RWPE1 (cell line): ENCODE measurements around the gene PCBD2.

Source experiments
- CTCF ChIA-PET: fragments of 350-600 bp; sonication (Branson Sonifier 250); formaldehyde crosslinking; extraction: SDS; loops from one replicate; lab custom pipeline; 2021; lab: Yijun Ruan, JAX
- POLR2A ChIA-PET: fragments of 400-600 bp; formaldehyde crosslinking; extraction: SDS; loops from one replicate; lab custom pipeline; 2020; ENCODE audit warnings: antibody characterized with exemption; ENCODE audit not compliant: low non-redundant PET; lab: Yijun Ruan, JAX
- DNase-seq: peaks from one replicate; pipeline ENCODE4 v3.0.0; 2012; ENCODE audit warnings: low spot score
- H3K27ac ChIP-seq: fragments of 450-650 bp; 2 replicates; pipeline ENCODE4 v1.5.1; 2017
- CTCF ChIP-seq: fragments of 450-650 bp; conservative IDR thresholded peaks from 2 replicates; pipeline ENCODE4 v1.5.1; 2017; ENCODE audit warnings: low read depth, mild to moderate bottlenecking

Gene PCBD2

GRCh38 chr5:135011355-135012032, 106.6 kb downstream of the PCBD2 start:
- no peak overlapping the region for H3K27ac ChIP-seq
- CTCF ChIA-PET, result interaction anchor here (0.6 to 1.6 kb wide), 7 partner anchors 13 to 1135 kb away, joined by 3 to 8 read pairs (median 4); no protein-coding TSS in a partner anchor
- no peak for DNase-seq
- TF ChIP-seq CTCF, result no peak
- POLR2A ChIA-PET, result no interaction called here

- DNase-seq, result no peak
- H3K27ac ChIP-seq, result no peak overlapping the region
- no peak for TF ChIP-seq CTCF
- POLR2A ChIA-PET, result no interaction called here
- CTCF ChIA-PET, result interaction anchor here (0.6 to 1.4 kb wide), 4 partner anchors 12 to 1134 kb away, joined by 3 to 8 read pairs (median 4); no protein-coding TSS in a partner anchor
Observed at GRCh38 chr5:135012033-135012588, 107.2 kb downstream of the PCBD2 start.
